ENCODE data around the gene AFF2.

Gene AFF2

GRCh38 chrX:149036086-149036485, 535.7 kb downstream of the AFF2 start:
- no peak for DNase-seq

DNA sequence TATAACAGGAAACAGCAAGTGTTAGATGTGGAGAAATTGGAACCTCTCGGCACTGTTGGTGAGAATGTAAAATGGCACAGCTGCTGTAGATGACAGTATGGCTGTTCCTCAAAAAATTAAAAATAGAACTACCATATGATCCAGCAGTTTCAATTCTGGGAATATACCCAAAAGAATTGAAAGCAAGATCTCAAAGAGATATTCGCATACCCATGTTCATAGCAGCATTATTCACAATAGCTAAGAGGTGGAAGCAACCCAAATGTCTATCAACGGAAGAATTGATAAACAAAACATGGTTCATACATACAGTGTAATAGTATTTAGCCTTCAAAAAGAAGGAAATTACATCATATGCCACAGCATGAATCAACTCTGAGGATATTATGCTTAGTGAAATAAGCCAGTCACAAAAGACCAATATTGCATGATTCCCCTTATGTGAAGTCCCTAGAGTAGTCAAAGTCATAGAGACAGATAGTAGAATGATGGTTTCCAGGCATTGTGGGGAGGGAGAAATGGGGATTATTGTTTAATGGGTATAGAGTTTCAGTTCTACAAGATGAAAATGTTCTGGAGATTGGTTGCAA, 537.0 kb downstream of the AFF2 start:
- no peak for DNase-seq

- no peak for DNase-seq
Measured at GRCh38 chrX:149039057-149039456, 538.6 kb downstream of the AFF2 start.

- no peak for DNase-seq
Measured at GRCh38 chrX:149040873-149041535, 540.6 kb downstream of the AFF2 start.

- no peak for DNase-seq
Measured at GRCh38 chrX:149043401-149043800, 543.0 kb downstream of the AFF2 start.

- DNase-seq, result no peak
Measured at GRCh38 chrX:149044471-149044870, 544.1 kb downstream of the AFF2 start.

DNA sequence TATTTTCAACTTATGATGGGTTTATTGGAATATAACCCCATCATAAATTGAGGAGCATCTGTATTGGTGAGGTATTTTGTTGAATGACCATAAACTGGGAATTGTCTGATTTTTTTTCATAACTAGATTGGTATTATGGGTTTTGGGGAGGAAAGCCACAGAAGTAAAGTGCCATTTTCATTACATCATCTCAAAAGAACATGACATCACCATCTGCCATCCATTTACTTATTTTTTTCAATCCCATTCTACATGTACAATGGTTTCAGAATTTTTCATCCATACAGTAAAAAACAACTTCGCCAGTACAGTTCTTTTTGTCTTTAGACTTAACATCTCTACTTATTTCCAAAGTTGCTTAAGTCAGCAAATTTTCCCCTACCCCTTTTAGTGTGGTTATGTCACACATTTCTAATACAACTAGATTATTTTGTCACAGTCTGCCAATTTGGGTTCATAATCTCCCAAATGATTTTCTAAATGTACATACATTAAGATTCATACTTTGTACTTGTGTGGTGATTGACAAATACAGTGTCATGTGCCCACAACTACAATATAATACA, 545.3 kb downstream of the AFF2 start:
- no peak for DNase-seq
